SKM-1 treated with dmso at 0.1 percent for 144 hours (cell line): ENCODE data around the gene NRP2.

ENCODE experiments used
- DNase-seq: peaks from one replicate; lab custom pipeline; 2025; ENCODE audit not compliant: unreplicated experiment; lab: John Stamatoyannopoulos, UW

NRP2 gene

GRCh38 chr2:205800773-205801172 is 118.5 kb downstream of the NRP2 start:
- DNase-seq, result no peak

- no peak for DNase-seq
Measured at GRCh38 chr2:205802065-205802464, 119.8 kb downstream of the NRP2 start.

DNA sequence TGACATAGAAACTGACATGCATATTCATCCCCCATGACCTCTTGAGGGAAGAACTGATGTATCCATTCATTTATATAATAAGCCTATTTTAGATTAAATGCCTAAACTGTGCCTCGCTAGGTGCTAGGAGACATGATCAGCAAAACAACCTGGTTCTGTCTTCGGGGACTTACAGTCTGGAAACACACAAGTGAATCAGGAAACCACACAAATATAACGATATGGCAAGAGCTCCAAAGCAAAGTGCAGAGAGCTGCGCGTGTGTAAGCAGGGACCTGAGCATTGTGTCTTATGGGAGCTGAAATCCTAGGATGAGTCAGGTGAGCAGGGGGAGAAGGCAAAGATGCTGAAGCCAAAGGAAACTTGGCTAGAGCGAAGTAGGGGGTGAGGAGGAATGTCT is 120.6 kb downstream of the NRP2 start:
- no peak for DNase-seq

- DNase-seq, result no peak
Measured at GRCh38 chr2:205803500-205803899, 121.2 kb downstream of the NRP2 start.

DNA sequence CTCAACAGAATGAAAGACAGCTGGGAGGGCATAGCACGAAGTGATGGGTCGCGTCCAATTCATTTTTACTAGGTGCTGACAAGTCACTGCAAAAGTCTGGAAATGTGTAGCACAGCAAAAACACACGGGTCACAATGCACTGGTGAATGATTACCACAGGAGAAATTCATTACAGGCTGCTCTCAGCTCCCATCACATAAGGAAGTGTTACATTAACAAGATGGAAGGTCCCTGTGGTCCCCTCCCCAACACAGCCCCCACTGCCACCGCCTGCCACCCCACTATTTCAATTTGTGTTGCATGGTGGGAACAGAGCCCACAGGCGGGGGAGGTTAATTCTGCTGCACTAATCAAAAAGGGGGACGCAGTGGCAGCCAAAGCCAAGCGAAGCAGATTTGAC is 122.8 kb downstream of the NRP2 start:
- DNase-seq, result no peak

- no peak for DNase-seq
Measured at GRCh38 chr2:205806143-205806905, 124.0 kb downstream of the NRP2 start.

GRCh38 chr2:205807229-205807628 is 124.9 kb downstream of the NRP2 start:
- DNase-seq, result no peak

GRCh38 chr2:205807758-205808157 is 125.5 kb downstream of the NRP2 start:
- DNase-seq, result no peak

DNA sequence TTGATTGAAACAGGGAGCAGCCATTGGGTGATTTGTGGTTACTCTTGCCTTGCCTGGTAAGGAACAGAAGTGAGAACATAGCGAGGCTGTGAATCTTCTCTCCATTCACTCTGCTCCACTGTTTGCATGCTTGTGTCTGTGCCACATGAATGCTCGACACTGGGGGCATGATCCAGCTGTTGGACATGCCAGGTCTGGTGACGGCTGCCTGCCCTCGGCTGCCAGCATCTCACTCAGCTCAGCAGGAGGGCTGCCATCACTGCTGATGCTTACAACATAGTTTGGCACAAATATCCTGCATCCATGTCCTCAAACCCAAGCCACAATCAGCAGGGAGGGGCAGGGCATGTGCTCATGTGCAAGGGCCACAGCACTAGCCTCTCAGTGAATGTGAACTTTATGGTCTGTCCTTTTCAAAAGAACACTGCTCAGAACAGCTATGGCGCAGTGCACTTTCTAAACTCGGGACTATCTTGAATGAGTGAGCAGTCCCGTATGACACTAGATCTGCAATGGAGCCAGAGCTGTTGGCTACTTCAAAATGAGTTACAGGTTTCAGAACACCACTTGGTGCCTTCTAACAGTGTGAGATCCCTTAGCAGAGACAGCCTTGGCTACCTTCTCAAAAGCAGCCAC is 126.3 kb downstream of the NRP2 start:
- DNase-seq, result no peak

DNA sequence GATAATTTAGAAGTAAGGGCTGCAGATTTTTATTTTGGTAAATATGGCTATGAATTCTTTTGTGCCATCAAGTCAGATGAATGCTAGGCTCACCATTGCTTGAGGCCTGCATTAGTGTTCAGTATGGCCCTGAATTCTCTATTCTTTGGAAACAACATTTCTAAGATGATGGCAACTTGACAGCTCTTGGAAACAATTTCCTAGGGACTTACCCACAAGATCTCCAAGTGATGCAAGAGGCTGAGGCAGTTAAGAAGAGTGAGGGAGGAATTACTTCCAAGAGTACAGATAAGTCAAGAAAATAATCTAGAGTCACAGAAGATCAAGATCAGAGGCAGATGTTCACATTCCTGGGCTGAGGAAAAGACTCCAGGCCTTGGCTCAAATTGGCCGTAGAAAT is 129.1 kb downstream of the NRP2 start:
- no peak for DNase-seq

GRCh38 chr2:205814039-205814364 is 131.7 kb downstream of the NRP2 start:
- no peak for DNase-seq

DNA sequence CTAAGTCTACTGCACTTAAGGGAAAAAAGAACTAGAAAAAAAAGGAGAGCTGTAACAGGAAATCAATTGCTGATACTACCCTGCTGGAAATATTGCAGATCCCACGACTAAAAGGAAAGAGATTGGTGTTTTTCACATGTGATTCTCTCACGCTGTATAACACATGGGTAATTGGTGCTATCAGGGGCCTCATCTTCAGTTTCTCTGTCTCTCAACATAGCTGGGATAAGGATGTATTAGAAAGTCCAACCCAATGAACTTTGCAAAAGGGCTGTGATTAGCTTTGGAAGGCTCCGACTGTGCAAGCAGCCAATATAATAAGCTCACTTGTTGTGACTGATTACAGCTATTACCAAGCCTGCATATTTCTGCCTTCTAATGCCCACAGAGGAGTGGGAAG is 133.4 kb downstream of the NRP2 start:
- DNase-seq, result no peak

DNA sequence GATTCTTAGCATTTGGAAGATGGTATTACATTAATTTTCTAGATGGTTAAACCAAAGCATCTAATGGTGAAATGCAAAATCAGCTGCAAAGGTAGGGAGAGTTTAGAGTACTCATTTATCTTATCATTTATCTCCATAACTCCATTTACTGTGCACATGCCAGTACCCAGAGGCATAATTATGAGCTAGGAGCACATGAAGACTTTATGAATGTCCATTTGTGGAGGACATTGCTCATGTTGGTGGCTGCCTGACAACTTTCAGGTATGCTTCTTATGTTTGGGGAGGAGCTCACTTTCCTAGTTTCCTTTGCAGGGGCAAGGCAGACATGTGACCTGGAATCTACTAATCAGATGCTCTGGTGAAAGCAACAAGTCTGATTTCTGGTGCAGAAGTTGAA is 134.0 kb downstream of the NRP2 start:
- DNase-seq, result no peak

DNA sequence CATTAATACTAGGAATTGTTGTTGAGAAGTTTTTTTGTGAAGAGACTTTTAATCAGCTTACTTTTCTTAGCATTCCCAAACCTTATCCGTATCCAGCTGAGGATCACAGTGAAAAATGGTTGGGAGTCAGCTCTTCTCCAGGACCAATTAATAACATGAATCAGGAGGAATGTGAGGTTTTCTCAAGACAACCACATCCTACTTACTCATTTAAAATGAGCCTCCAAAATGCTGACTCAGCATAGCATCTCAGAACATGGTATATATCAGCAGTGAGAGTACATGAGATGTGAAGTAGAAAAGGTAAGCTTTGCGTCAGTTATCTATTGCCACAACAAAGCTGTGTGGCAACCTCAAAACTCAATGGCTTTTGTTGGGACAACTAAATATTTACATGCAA is 140.3 kb downstream of the NRP2 start:
- DNase-seq, result no peak

- no peak for DNase-seq
Measured at GRCh38 chr2:205827809-205828365, 145.6 kb downstream of the NRP2 start.

GRCh38 chr2:205833864-205834263 is 151.6 kb downstream of the NRP2 start:
- DNase-seq, result no peak

GRCh38 chr2:205834796-205835195 is 152.5 kb downstream of the NRP2 start:
- no peak for DNase-seq

- no peak for DNase-seq
Measured at GRCh38 chr2:205835251-205835791, 153.0 kb downstream of the NRP2 start.

GRCh38 chr2:205835923-205836322 is 153.6 kb downstream of the NRP2 start:
- DNase-seq, result no peak

GRCh38 chr2:205836477-205837221 is 154.3 kb downstream of the NRP2 start:
- no peak for DNase-seq

- DNase-seq, result no peak
Measured at GRCh38 chr2:205837663-205838062, 155.4 kb downstream of the NRP2 start.

- DNase-seq, result no peak
Measured at GRCh38 chr2:205845446-205845845, 163.1 kb downstream of the NRP2 start.
